Keratinocyte (primary cell): ENCODE measurements around the gene SP1.

Experiments used
- CTCF ChIP-seq, 3 experiments: IDR thresholded peaks in 1 of 3; conservative IDR thresholded peaks in 1 of 3; optimal IDR thresholded peaks in 1 of 3; 2 replicates in 2 of 3; 3 replicates in 1 of 3; pipeline versions ENCODE3 to v1.5.1; 2011; ENCODE audit warnings: low read length in 3 of 3, mild to moderate bottlenecking in 3 of 3, moderate library complexity in 2 of 3, control low read depth in 1 of 3, inconsistent platforms in 1 of 3; ENCODE audit not compliant: insufficient read depth in 2 of 3; ENCODE audit errors: extremely low read depth in 1 of 3
- EZH2 ChIP-seq: IDR thresholded peaks from one replicate; pipeline ENCODE4 v1.6.1; 2012; ENCODE audit warnings: inconsistent platforms, mild to moderate bottlenecking, low read length, moderate library complexity

DNA sequence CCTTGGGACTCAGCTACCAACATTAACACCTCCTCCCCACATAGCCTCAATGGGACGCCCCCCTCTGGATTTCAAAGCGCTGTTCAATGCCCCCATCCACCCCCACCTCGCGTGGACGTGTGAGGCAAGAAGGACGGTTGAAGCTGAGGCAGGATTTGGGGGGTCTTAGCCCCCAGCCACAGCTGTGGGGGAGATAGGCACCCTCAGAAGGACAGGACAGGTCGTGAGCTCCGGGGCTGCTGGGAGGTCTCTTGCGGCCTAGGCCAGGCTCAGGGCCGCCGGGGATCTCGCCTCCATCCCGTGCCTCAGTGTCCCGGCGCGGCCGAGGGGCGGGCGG lies 35.5 kb upstream of the SP1 start:
- TF ChIP-seq EZH2 (no peak), CTCF (optimal IDR thresholded peaks at IDR 0.05 in 1 of 3, IDR thresholded peaks at IDR 0.05 in 1 of 3, conservative IDR thresholded peaks at IDR 0.05 in 1 of 3; ENCODE audit: extremely low read depth in 1 of 3, insufficient read depth in 2 of 3, low read length in 3 of 3) (no peak)
